M059J (cell line): ENCODE data around the gene KRT84. TPM values are rescaled to one million over a fixed set of nuclear protein-coding genes. Genes with fewer than 3 reads are reported as not detected.
"Not testable (repeated sequence)": the region's sequence is repeated elsewhere in the genome, so short reads cannot be mapped to it uniquely, and the experiment has no call there.

ENCODE experiments used
- DNase-seq: peaks from one replicate; pipeline ENCODE4 v3.0.0-alpha.2; 2012; ENCODE audit warnings: low read depth
- total RNA-seq: library from RNA; depleted of rRNA; stranded (reverse); fragments of >200 nt; shearing (Covaris generic); gene quantifications from 2 replicates; pipeline ENCODE4 v1.2.3, GENCODE V29; 2014

The KRT84 gene
- total RNA-seq, 1 experiment from 2014 or later: not detected

GRCh38 chr12:52360663-52361271, 24.7 kb downstream of the KRT84 start:
- no peak for DNase-seq

- DNase-seq: no peak
Observed at GRCh38 chr12:52360106-52360662, 25.3 kb downstream of the KRT84 start.

DNA sequence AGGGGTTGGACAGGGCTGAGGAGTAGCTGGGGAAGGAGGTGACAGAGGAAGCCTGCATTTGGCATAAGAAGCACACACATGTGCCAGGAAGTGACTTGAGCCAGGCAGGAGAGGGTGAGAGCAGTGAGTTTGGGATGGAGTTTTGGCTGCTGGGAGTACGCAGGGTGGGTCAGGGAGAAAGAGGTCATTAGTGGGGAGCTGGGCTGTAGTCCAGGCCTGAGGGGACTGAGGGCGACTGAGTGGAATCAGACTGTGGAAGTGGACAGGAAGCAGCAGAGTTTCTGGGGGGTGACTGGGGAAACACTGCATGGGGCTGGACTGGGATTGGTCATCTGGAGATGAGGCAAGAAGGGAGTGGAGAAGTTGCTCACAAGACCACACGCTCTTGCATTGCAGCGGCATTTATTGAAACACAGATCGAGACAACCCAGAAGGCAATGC, 25.8 kb downstream of the KRT84 start:
- DNase-seq: no peak

DNA sequence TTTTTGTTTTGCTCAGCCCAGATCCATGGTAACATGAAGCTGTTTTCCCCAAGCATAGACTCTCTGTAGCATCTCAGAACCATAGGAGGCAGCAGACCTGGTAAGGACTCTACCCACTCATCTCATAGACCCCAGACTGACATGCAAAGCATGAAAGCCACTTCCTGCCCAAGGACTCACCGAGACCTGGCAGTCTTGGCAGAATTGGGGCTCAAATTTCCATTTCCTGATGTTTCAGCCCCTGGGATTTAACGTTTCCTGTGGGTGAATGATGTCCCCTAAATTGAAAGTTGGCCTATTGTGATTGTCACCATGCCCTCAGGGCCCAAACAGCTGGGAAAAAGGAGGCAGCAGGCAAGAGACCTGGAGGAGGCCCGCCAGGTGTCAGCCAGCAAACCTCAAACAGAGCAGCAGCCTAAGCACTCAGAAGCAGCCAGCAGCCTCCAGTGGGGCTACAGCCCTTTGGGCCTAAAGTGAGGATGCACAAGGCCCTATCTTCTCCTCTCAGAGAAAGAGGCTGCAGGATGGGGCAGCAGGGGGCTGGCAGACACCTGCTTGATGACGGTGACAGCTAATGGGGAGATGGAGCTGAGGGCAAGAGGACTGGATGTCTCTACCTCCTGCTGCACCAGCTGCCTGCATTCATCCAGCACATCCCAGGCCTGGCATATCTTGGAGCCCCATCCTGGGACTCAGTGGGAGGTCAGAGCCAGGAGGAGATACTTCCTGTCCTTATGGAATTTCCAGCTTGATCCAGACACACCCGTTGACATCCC, 26.7 kb downstream of the KRT84 start:
- DNase-seq: peak; percentile 73

- no peak for DNase-seq
Observed at GRCh38 chr12:52356762-52357580, 28.5 kb downstream of the KRT84 start.

- DNase-seq: no peak
Observed at GRCh38 chr12:52356031-52356761, 29.3 kb downstream of the KRT84 start.

DNA sequence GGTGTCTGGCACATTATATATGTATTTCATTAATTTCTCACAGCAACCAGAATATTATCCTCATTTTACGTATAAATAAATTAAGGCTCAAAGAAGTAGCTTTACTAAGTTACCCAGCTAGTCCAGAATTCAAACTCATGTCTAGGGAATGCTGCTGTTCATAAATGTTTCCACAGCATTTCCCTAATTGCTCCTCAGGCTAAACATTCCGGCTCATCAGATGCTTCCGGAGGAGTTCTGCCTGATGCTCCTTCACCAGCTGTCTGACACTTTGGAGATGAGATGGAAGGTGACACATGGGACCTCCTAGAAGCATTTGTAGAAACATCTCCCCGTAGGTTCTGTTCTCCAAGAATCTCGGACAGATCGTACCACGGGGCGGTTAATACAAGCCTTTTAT, 30.3 kb downstream of the KRT84 start:
- peak; percentile 45 for DNase-seq

DNA sequence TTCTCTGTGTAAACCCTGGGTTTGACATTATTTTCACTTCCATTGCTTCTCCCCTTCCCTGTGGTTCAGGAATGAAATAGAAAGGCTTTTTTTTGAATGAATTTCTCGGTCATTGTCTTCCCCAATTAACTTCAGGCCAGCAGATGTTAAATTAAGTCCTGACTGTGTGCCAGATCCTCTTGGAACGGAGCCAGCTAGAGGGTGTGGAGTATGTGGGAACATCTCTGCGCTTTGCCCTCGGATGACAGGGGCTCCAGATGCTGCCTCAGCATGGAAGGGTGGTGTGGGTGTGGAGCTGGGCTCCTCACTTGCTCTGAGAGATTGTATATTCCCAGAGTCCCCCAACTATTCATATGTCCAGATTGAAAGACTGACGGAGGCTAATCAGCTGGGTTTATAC, 31.3 kb downstream of the KRT84 start:
- DNase-seq: no peak

DNA sequence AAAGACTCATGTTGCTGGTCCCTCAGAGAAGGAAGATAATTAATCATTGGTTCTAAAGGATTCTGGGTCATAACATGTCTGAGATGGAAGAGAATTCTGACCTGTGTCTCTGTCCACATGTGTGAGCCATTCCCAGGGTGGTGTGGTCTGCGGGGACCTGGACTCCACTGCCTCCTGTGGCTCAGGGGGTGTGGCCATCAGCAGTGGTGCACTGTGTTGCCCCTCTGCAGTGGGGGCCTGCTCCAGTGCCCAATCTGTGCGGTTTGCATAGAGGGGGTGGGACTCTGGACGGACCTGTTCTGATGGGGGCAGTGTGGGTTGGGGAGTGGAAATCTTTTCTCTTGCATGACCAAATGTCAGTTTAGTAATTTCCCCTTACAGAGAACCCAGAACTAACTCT, 31.7 kb downstream of the KRT84 start:
- no peak for DNase-seq

GRCh38 chr12:52352951-52353350, 32.5 kb downstream of the KRT84 start:
- no peak for DNase-seq

- no peak for DNase-seq
Observed at GRCh38 chr12:52351196-52352059, 34.0 kb downstream of the KRT84 start.

- no peak for DNase-seq
Observed at GRCh38 chr12:52350786-52351185, 34.7 kb downstream of the KRT84 start.

DNA sequence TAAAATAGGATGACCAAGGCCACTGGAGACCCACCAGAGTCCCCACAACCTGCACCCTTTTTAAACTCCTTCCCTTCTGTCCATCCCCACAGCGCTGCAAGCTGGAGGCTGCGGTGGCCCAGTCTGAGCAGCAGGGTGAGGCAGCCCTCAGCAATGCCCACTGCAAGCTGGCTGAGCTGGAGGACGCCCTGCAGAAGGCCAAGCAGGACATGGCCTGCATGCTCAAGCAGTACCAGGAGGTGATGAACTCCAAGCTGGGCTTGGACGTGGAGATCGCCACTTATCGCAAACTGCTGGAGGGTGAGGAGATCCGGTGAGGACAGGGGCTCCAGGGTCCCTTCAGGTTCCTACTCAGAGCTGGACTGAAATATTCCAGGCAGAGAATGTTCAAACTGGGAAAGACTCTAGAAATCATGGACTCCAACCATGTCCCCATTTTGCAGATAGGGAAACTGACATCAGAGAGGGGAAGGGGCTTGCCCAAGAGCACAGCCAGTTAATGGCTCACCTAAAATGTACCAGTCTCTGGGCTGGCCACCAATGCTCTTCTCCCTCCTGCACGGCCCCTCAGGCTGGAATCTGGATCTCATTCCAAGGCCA, 35.3 kb downstream of the KRT84 start:
- no peak for DNase-seq

DNA sequence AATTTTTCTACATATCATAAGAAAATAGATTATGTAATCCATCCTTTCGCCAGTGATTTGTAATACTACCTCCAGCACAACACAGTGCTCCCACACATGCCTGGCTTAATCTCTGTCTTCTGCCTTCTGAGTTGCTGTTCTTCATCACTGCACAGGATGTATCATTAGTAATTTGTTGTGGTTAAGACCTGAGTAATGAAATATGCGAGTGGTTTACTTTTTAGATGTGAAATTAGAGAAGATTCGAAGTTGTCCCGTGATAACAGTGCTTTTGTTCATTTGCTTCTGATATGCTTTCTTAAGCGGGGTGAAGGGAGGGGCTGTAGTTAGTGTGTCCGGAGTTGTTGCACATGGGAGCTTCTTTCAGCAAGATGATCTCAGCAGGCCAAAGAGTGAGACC, 36.3 kb downstream of the KRT84 start:
- peak; percentile 76 for DNase-seq

- no peak for DNase-seq
Observed at GRCh38 chr12:52347551-52348510, 37.6 kb downstream of the KRT84 start.

DNA sequence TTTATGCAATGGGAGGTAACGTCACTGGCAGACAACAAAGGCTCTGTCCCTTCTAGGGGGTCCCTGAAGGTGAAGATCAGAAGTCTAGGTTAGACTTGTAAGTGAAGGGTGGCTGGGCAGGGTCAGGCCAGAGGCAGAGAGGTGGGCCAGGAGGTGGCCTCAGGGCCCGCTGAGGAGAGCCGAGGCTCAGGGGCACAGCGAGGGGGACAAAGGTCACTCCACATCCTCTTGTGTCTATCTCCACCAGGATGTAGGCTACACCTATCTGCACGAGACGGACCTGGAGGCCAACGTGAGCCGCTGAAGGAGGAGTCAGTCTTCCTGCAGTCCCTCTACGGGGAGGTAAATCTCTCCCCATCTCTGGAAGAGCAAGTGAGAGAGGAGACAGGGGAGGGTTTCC, 38.4 kb downstream of the KRT84 start:
- no peak for DNase-seq

DNA sequence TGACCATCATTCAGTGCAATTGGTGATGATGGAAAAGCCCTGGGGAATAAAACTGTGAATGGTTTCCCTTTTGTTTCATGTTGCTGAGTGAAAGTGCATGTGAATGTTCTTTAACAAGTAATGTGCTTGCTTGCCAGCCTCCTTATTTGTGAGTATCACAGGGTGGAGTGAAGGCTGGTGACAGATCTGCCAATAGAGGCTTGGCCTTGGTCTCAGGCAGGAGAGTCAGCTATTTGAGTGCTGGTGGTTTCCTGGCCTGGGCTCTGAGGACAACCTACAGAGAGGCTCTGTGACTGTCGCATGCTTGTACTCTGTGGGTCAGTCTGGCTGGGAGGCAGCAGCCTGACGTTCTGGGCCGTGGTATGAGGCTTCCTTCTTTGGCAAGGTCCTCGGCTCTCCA, 38.9 kb downstream of the KRT84 start:
- DNase-seq: no peak

DNA sequence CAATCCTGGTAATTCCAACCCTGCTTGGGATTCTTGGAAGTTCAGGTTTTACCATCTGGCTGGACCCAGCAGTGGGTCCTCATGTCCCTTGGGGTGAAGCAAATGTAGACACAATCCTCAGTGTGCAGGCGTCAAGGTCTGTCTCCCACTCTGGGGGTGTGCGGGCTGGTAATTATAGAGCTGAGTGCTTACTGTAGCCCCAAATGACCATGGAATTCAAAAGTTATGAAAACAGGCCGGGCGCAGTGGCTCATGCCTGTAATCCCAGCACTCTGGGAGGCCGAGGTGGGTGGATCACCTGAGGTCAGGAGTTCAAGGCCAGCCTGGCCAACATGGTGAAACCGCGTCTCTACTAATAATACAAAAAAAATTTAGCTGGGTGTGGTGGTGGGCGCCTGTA, 40.4 kb downstream of the KRT84 start:
- not testable (repeated sequence) for DNase-seq

- DNase-seq: no peak
Observed at GRCh38 chr12:52344111-52344510, 41.3 kb downstream of the KRT84 start.
